ENCODE results near the gene RHOG. TPM values are rescaled to one million over a fixed set of nuclear protein-coding genes. Genes with fewer than 3 reads are reported as not detected.

The RHOG gene
- total RNA-seq, 1 experiment from 2014 or later = 35.7 TPM

- Mint-ChIP-seq H3K4me3 (ENCODE audit: unreplicated experiment) (no peak overlapping the region), H3K27me3 (ENCODE audit: insufficient read depth, unreplicated experiment) (no peaks in the 10 kb centered on the region), H3K4me1 (ENCODE audit: insufficient read depth, unreplicated experiment) (peaks cover 14% of the 10 kb centered on the region), H3K9me3 (ENCODE audit: unreplicated experiment) (no peaks in the 10 kb centered on the region), H3K36me3 (ENCODE audit: insufficient read depth, unreplicated experiment) (no peaks in the 10 kb centered on the region), H3K27ac (ENCODE audit: low read depth, unreplicated experiment) (no peak overlapping the region)
- CTCF ChIA-PET = interaction anchor here (0.8 to 6.9 kb wide), 3 partner anchors 19 to 200 kb away, joined by 3 to 45 read pairs (median 3); partner anchors contain the start of gene STIM1
- intact Hi-C loops (cut with micrococcal nuclease) = no loop called here
- BruUV-seq (replicated peaks) = no TSS peak
- no peak for DNase-seq (ENCODE audit: unreplicated experiment)
- POLR2A ChIA-PET = no interaction called here
- no peak for TF ChIP-seq CTCF (IDR thresholded peaks at IDR 0.05; ENCODE audit: unreplicated experiment)
Observed at GRCh38 chr11:3873712-3874349, 33.1 kb upstream of the RHOG start.

- ChIA-PET CTCF (interaction anchor here (0.8 to 6.9 kb wide), 4 partner anchors 11 to 205 kb away, joined by 3 to 45 read pairs (median 10); partner anchors contain the start of gene STIM1), POLR2A (interaction anchor here (0.6 to 0.7 kb wide), 2 partner anchors 29 to 151 kb away, joined by 3 read pairs; no protein-coding TSS in a partner anchor)
- intact Hi-C loops (cut with micrococcal nuclease) = no loop called here
- Mint-ChIP-seq H3K27me3 (ENCODE audit: insufficient read depth, unreplicated experiment) (no peaks in the 10 kb centered on the region), H3K4me1 (ENCODE audit: insufficient read depth, unreplicated experiment) (peaks cover 15% of the 10 kb centered on the region), H3K36me3 (ENCODE audit: insufficient read depth, unreplicated experiment) (no peaks in the 10 kb centered on the region), H3K9me3 (ENCODE audit: unreplicated experiment) (no peaks in the 10 kb centered on the region), H3K4me3 (ENCODE audit: unreplicated experiment) (no peak overlapping the region), H3K27ac (ENCODE audit: low read depth, unreplicated experiment) (no peak overlapping the region)
- TF ChIP-seq CTCF (IDR thresholded peaks at IDR 0.05; ENCODE audit: unreplicated experiment) = no peak
- no TSS peak for BruUV-seq (replicated peaks)
- no peak for DNase-seq (ENCODE audit: unreplicated experiment)
Observed at GRCh38 chr11:3867209-3868091, 26.7 kb upstream of the RHOG start.

GRCh38 chr11:3866836-3867208 is 26.1 kb upstream of the RHOG start:
- ChIA-PET POLR2A (interaction anchor here (1.0 kb wide), 1 partner anchor 36 kb away, joined by 3 read pairs; no protein-coding TSS in a partner anchor), CTCF (interaction anchor here (0.8 to 3.7 kb wide), 5 partner anchors 12 to 206 kb away, joined by 3 to 27 read pairs (median 6); partner anchors contain the start of gene STIM1)
- intact Hi-C loops (cut with micrococcal nuclease) = no loop called here

More at GRCh38 chr11:3866836-3867208, 26.1 kb upstream of the RHOG start:
- Mint-ChIP-seq H3K27me3 (ENCODE audit: insufficient read depth, unreplicated experiment) (no peaks in the 10 kb centered on the region), H3K36me3 (ENCODE audit: insufficient read depth, unreplicated experiment) (no peaks in the 10 kb centered on the region), H3K4me1 (ENCODE audit: insufficient read depth, unreplicated experiment) (peaks cover 15% of the 10 kb centered on the region), H3K4me3 (ENCODE audit: unreplicated experiment) (no peak overlapping the region), H3K9me3 (ENCODE audit: unreplicated experiment) (no peaks in the 10 kb centered on the region), H3K27ac (ENCODE audit: low read depth, unreplicated experiment) (no peak overlapping the region)
- no peak for DNase-seq (ENCODE audit: unreplicated experiment)
- TF ChIP-seq CTCF (IDR thresholded peaks at IDR 0.05; ENCODE audit: unreplicated experiment) = no peak
- no TSS peak for BruUV-seq (replicated peaks)

Measured in MCF 10A (cell line).